ENCODE data around the gene GUCA2A.
A peak's percentile ranks its signal among the peaks of the same experiment; 100 is the strongest.

The GUCA2A gene

DNA sequence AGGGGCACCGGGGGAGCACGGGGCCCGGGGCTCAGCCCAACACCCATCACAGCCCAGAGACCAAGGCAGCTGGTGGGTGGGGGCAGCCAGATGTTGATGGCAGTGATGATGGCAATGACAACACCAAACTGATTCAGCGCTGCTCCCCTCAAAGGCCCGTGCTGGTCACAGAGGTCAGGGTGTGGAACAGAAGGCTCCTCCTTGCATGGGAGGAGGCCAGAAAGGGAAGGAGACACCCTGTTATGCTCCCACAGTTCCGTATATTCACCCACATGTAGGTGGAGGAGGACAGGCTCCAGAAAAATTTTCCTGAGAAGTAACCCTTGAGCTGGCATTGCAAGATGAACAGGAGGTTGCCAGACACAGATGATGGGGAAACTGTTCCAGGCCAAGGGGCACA lies 10.9 kb downstream of the GUCA2A start:
- DNase-seq (ENCODE audit: low read depth), result no peak

- DNase-seq (ENCODE audit: low read depth), result no peak
Observed at GRCh38 chr1:42152907-42153600, 11.5 kb downstream of the GUCA2A start, which contains the start of gene GUCA2B. Gene GUCA2B, plus strand, starts transcription at chr1:42153410. Its CDS starts 41 bp downstream, at chr1:42153451.

DNA sequence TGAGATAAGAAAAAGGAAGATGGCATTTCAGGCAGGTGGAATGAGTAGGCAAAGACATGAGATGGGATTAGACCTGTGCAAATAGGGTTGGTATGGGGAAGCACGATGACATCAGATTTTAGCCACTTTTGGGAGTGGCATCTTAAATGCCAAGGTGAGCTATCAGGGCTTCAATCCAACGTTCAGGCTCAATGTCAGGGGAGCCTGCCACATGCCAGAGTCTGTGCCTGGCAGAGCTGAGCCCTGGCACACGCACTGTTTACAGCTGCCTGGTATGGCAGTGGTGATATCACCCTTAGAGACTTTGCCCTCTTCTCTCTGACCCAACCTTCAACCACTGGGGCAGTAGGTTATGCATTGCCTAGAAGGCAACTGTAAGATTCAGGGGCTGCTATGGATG lies 12.4 kb downstream of the GUCA2A start:
- no peak for DNase-seq (ENCODE audit: low read depth)

- no peak for DNase-seq (ENCODE audit: low read depth)
Observed at GRCh38 chr1:42150651-42151050, 13.9 kb downstream of the GUCA2A start.

DNA sequence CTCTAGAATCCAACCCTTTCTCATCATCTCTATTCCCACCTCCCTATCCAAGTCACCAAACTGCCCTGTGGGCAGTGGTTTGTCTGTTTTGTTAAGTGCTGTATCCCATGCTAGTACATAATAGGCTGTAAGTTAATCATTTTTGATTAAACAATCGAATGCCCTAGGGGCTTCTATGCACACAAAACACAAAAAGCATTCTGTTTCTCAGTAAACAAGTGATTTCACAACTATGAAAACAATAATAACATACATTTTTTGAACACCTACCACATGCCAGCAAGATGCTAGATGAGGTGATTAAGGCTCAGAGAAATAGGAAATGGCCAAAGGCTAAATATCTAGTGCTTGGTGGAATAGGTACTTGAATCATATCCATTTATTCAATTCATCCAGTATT lies 16.4 kb downstream of the GUCA2A start:
- DNase-seq (ENCODE audit: low read depth), result no peak

DNA sequence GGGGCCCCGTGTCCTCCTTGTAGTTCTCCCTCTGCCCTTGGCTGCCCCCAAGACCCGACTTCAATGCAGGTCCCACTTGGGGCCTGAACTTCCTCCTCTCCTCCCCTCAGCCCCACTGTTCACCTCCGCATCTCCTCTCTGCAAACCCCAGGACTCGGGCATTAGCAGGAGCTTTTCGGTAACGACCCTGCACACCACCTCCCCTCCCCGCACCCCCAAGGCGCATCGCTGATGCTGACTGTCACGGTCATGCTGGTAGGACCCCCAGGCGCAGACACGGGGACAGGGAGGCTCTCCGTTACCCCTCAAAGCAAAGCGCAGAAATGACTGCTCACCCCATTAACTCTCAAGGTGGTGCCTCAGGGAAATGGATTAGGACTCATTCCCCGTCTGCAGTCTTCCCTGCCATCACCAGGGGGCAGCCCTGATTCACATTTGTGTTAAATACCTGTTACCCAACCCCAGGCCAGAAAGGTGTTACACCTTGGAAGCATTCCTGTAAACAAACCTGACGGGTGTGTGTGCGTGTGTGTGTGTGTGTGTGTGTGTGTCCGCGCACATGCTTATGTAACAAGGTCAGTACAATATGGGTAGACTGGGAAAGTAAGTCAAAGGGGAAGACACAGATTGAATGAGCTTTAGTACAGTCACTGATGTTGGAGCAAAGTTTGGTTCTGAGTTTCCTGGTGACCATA lies 17.8 kb downstream of the GUCA2A start:
- DNase-seq (ENCODE audit: low read depth), result peak; percentile 45

DNA sequence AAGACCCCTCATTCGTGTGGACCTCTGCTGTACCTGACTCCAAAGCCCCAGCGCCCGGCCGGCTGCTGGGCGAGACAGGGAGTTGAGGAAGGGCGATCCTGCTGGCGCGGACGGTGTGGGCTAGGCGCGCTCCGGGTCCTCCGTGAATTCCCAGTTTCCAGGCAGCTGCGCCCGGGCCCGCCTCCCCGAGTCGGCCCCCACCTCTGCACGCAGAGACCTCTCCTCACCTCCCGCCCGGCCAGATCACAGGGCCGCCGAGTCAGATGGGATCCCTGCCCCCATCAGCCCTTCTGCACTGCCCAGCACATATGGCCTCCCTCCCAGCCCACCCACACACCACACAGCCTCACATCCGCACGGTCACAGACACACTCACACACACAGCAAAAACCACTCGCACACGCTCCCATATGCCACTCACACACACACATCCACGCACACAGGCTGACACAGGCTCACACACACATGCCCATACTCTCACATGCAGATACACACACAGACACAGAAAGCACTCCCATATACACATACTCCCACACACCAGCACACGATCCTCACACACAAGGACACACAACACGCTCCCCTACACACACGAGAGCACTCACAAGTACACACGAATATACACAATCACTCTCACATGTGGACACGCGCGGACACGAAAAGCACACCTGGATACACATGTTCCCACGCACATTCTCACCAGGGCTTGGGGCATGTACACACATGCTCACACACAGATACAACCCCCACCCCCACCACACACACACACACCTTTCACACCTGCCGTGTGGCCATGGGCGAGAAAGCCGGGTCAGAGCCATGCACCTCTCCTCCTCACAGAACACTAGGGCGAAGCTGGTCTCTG lies 18.6 kb downstream of the GUCA2A start:
- DNase-seq (ENCODE audit: low read depth), result no peak

GRCh38 chr1:42145389-42145716 lies 19.2 kb downstream of the GUCA2A start:
- DNase-seq (ENCODE audit: low read depth), result no peak

DNA sequence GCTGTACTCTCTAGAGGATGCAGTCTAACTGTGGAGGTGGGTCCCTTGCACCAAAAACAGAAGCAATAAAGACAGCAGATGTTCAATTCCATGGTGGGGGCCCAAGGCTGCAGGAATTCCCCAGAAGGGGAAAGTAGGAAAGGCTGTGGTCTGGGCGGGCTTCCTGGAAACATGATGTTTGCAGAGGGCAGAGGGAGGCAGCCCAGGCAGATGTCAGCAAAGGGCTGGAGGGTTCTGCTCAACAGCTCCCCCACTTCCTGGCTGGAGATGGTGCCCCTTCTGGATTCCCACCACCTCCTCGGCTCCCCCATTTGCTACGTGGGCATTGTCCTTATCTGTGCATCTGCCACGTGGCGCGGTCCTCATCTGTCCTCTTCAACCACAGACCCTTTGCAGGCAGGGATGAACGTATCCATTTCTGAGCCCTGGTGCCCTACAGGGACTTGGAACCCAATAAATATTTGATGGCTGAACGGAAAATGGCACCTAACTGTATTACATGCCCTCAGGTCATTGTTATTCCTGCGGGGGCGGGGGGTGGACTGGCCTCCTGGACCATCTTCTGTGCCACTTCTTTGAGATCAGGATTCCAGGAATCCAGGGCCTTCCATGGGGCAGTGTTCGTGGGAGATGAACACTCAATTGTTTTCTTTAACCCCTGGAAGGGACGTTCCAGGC lies 19.7 kb downstream of the GUCA2A start:
- DNase-seq (ENCODE audit: low read depth), result no peak

DNA sequence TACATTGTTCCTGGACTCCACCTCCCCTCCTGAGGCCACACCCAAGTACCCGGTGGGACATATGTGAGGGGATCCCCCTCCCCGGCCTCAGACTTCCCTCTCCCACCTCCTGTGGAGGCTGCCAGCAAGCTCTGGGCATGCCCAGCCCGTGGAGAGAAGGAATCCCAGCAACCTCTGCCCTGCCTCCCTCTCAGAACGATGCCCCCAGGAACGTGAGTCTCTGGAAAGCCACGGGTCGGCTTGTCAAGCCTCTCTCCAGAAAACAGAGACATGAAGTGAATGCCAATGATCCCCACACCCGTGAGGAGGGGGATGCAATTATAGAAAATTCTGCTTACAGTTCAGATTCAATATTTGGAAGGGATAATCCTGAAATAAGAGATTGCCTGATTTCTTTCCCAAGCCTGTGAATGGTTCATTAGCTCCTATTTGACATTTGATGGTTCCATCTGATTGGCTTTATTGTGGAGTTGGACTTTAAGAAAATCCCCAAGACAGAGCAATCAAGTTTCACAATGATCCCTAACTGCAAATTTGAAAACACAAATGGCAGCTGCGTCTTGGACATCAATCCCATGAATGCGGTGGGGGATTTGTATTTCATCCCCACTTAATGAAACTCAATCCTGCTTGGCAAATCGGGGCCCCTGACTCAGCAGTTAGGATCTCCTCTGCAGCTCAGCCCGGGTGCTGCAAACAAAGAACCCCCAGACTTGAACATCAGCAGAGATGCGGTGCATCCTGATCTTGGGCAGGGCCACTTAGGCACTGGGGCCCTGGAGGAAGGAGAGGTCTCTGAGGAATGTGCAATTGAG lies 20.4 kb downstream of the GUCA2A start:
- no peak for DNase-seq (ENCODE audit: low read depth)

- DNase-seq (ENCODE audit: low read depth), result no peak
Observed at GRCh38 chr1:42142894-42143675, 21.5 kb downstream of the GUCA2A start.

- no peak for DNase-seq (ENCODE audit: low read depth)
Observed at GRCh38 chr1:42141978-42142377, 22.6 kb downstream of the GUCA2A start.

- no peak for DNase-seq (ENCODE audit: low read depth)
Observed at GRCh38 chr1:42140191-42140590, 24.4 kb downstream of the GUCA2A start.

- DNase-seq (ENCODE audit: low read depth), result no peak
Observed at GRCh38 chr1:42139444-42139843, 25.1 kb downstream of the GUCA2A start.

DNA sequence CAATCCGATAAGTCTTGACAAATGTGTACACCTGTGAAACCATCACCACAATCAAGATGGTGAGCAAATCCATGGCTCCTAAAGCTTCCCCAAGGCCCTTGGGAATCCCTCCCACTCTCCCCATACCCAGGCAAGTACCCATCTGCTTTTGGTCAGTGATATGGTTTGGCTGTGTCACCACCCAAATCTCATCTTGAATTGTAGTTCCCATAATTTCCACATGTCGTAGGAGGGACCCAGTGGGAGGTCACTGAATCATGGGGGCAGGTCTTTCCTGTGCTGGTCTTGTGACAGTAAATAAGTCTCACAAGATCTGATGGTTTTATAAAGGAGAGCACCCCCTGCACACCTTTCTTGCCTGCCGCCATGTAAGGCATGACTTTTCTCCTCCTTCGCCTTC lies 26.0 kb downstream of the GUCA2A start:
- DNase-seq (ENCODE audit: low read depth), result no peak

DNA sequence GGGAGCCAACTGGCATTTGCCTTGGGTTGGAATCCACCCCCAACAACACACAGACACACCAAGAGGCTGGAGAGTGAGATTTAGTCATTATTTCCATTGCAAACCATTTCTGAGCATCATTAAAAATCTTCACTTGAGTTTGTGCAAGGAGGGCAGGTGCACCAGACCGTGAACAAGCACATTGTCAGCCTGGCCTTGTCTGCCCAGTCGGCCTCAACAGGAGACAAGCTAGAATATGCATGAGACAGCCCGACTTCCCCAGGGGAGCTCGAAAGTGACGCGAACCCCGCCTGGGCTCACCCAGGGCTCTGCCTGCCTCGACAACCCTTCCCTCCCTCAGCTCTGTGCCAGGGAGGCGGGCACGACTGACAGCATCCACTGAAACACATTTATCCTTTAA lies 26.8 kb downstream of the GUCA2A start:
- DNase-seq (ENCODE audit: low read depth), result no peak

DNA sequence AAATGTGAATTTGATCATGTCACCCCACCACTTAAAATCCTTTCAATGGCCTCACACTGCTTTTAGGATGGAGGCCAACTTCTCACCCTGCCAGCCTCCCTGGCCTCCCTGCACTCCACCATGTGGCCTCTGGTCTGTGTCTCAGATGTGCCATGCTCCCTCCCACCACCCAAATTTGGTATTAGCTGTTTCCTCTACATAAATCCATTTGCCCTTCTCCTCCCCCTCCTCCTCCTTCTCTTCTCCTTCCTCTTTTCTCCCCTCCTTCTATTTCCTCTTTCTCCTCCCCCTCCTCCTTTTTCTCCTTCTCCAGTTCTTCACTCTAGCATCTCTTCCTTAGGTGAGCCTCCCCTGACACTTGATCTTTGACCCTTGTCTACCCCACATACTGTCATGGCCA lies 28.1 kb downstream of the GUCA2A start:
- DNase-seq (ENCODE audit: low read depth), result no peak

DNA sequence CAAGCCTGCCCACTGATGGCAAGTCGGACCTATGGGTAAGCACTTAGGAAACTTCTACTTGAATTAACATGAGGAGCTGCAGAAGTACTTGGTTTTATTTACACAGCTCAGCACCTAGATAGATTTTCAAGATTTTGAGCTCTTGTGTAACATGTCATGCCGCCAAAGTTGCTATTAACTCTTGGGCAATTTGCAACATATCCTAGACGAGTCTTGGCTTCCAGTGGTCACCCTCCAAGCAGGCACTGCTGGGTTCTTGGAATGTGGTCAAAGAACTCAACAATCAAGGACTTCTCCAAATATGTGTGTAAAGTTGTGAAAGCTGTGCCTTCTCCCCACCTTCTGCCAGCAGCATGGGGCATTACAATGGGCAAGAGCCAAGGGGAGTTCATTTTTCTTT lies 29.1 kb downstream of the GUCA2A start:
- no peak for DNase-seq (ENCODE audit: low read depth)

DNA sequence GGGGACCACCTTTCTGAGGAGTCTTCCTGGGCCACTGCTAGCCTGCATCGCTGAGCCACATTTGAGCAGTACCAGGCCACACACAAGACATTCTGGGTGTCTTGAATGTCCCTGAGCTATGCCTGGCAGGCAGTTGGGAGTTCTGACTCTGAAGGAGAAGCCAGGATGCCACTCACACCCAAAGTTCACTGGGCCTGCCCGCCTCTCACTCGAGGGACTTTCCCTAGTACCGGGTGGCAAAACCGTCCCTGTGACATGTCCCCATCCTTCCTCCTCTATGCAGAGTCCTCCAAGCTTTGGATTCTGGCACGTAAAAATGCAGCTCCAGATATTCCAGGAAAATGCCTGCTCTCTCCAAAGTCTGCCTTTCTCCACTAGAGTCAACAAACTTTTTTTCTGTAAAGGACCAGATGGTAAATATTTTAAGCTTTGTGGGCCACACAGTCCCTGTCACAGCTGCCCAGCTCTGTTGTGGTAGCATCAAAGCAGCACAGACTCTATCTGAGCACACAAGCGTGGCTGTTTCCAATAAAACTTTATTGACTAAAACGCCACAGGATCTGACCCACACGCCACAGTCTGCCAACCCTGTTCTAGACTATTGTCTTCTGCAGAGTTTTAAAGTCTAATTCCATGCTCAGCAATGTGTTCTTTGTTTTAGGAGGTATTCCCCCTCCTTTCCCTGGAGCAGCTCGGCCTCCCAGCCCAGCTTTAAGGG lies 30.6 kb downstream of the GUCA2A start:
- no peak for DNase-seq (ENCODE audit: low read depth)

GRCh38 chr1:42133390-42133789 lies 31.2 kb downstream of the GUCA2A start:
- DNase-seq (ENCODE audit: low read depth), result no peak

Data from iris pigment epithelial cell (primary cell).